HEK293 (cell line): ENCODE results near the gene MYH7B.

Experiments used
- KLF9 ChIP-seq: fragments of 450-650 bp; formaldehyde crosslinking; IDR thresholded peaks from 2 replicates; pipeline ENCODE4 v1.5.1; 2016; ENCODE audit warnings: missing biosample characterization, missing genetic modification characterization, low read depth
- MEIS1 ChIP-seq: sonication (generic); formaldehyde crosslinking; IDR thresholded peaks from 2 replicates; pipeline ENCODE4 v1.8.1; 2022; ENCODE audit warnings: missing genetic modification reagents, mild to moderate bottlenecking, borderline replicate concordance
- MZF1 ChIP-seq: fragments of 450-650 bp; formaldehyde crosslinking; IDR thresholded peaks from 2 replicates; pipeline ENCODE4 v1.5.1; 2017; ENCODE audit warnings: missing biosample characterization, missing genetic modification characterization, borderline replicate concordance
- PBX3 ChIP-seq: sonication (generic); formaldehyde crosslinking; IDR thresholded peaks from 2 replicates; pipeline ENCODE4 v1.8.1; 2022; ENCODE audit warnings: mild to moderate bottlenecking, moderate library complexity, missing genetic modification reagents
- ZNF223 ChIP-seq: fragments of 450-650 bp; formaldehyde crosslinking; IDR thresholded peaks from 2 replicates; pipeline ENCODE4 v1.5.1; 2016; ENCODE audit warnings: missing biosample characterization, missing genetic modification characterization
- ZNF24 ChIP-seq: fragments of 450-650 bp; formaldehyde crosslinking; IDR thresholded peaks from 2 replicates; pipeline ENCODE4 v1.5.1; 2016; ENCODE audit warnings: missing biosample characterization, missing genetic modification characterization
- ZNF266 ChIP-seq: fragments of 450-650 bp; formaldehyde crosslinking; IDR thresholded peaks from 2 replicates; pipeline ENCODE4 v1.5.1; 2016; ENCODE audit warnings: missing biosample characterization, missing genetic modification characterization, low read depth
- ZNF473 ChIP-seq: fragments of 450-650 bp; formaldehyde crosslinking; IDR thresholded peaks from 2 replicates; pipeline ENCODE4 v1.5.1; 2017; ENCODE audit warnings: missing biosample characterization, missing genetic modification characterization
- ZNF660 ChIP-seq: fragments of 450-650 bp; IDR thresholded peaks from 2 replicates; pipeline ENCODE4 v1.5.1; 2018; ENCODE audit warnings: missing biosample characterization, mild to moderate bottlenecking, missing genetic modification characterization
- ZXDB ChIP-seq: fragments of 450-650 bp; formaldehyde crosslinking; IDR thresholded peaks from 2 replicates; pipeline ENCODE4 v1.5.1; 2016; ENCODE audit warnings: missing biosample characterization, missing genetic modification characterization
- TF ChIP-seq, protein P1 (sequence below): fragments of 450-650 bp; formaldehyde crosslinking; IDR thresholded peaks from 2 replicates; pipeline ENCODE4 v1.5.1; 2016; ENCODE audit warnings: missing biosample characterization, missing genetic modification characterization
- TF ChIP-seq, protein P2 (sequence below): fragments of 450-650 bp; formaldehyde crosslinking; IDR thresholded peaks from 2 replicates; pipeline ENCODE4 v1.5.1; 2017; ENCODE audit warnings: missing biosample characterization, missing genetic modification characterization
- TF ChIP-seq, protein P3 (sequence below): fragments of 450-650 bp; formaldehyde crosslinking; IDR thresholded peaks from 2 replicates; pipeline ENCODE4 v1.5.1; 2016; ENCODE audit warnings: missing biosample characterization, missing genetic modification characterization

DNA sequence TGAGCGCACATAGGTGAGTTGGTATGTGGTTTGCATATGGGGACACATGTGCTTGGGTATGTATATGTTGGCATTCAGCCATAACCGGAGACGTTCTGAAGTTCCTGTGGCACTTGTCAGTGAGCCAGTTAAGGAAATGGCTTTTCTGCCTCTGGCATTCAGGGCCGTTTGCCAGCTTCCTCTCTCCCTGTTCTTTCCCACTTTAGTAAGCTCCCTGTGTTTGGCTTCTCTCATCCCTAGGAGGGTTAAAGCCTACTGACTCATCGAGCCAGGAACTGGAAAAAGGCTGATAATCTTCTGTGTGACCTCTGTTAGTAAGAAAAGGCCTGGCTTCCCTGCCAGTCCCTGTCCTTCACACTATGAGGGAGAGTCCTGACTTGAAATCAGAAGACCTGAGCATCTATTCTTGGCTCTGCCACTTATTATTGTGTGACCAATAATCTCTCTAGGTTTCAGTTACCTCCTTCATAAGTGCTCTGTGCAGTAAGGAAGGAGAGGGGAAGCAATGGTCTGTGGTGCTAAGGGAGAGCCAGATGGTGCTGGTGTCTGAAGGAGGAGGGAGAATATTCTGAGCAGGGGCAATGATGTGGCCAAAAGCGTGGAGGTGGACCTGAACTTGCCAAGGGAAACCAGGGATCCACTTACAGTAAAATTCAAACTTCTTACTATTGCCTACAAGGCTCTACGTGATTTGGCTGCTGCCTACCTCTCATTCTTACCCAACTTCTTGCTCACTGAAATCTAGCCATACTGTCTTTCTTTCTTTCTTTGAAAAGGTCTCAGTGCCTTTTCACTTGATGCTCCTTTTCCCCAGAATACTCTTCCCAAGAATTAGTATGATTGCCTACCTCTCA is 47.8 kb upstream of the MYH7B start:
- TF ChIP-seq ZNF24 (tag by site-specific recombination) (no peak), PBX3 (no peak), ZNF473 (tag by site-specific recombination) (no peak), MZF1 (tag by site-specific recombination) (peak; percentile 49; the same call in 1 of the 2 replicates), ZXDB (peak; percentile 64; the same call in 1 of the 2 replicates), ZNF266 (tag by site-specific recombination) (no peak), KLF9 (no peak), ZNF223 (tag by site-specific recombination) (no peak), ZNF660 (no peak), MEIS1 (CRISPR knock-in tag) (no peak)
- TF ChIP-seq, protein P1, sequence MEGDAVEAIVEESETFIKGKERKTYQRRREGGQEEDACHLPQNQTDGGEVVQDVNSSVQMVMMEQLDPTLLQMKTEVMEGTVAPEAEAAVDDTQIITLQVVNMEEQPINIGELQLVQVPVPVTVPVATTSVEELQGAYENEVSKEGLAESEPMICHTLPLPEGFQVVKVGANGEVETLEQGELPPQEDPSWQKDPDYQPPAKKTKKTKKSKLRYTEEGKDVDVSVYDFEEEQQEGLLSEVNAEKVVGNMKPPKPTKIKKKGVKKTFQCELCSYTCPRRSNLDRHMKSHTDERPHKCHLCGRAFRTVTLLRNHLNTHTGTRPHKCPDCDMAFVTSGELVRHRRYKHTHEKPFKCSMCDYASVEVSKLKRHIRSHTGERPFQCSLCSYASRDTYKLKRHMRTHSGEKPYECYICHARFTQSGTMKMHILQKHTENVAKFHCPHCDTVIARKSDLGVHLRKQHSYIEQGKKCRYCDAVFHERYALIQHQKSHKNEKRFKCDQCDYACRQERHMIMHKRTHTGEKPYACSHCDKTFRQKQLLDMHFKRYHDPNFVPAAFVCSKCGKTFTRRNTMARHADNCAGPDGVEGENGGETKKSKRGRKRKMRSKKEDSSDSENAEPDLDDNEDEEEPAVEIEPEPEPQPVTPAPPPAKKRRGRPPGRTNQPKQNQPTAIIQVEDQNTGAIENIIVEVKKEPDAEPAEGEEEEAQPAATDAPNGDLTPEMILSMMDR (tag by site-specific recombination), result no peak
- TF ChIP-seq, protein P2, sequence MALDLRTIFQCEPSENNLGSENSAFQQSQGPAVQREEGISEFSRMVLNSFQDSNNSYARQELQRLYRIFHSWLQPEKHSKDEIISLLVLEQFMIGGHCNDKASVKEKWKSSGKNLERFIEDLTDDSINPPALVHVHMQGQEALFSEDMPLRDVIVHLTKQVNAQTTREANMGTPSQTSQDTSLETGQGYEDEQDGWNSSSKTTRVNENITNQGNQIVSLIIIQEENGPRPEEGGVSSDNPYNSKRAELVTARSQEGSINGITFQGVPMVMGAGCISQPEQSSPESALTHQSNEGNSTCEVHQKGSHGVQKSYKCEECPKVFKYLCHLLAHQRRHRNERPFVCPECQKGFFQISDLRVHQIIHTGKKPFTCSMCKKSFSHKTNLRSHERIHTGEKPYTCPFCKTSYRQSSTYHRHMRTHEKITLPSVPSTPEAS (tag by site-specific recombination), result no peak
- TF ChIP-seq, protein P3, sequence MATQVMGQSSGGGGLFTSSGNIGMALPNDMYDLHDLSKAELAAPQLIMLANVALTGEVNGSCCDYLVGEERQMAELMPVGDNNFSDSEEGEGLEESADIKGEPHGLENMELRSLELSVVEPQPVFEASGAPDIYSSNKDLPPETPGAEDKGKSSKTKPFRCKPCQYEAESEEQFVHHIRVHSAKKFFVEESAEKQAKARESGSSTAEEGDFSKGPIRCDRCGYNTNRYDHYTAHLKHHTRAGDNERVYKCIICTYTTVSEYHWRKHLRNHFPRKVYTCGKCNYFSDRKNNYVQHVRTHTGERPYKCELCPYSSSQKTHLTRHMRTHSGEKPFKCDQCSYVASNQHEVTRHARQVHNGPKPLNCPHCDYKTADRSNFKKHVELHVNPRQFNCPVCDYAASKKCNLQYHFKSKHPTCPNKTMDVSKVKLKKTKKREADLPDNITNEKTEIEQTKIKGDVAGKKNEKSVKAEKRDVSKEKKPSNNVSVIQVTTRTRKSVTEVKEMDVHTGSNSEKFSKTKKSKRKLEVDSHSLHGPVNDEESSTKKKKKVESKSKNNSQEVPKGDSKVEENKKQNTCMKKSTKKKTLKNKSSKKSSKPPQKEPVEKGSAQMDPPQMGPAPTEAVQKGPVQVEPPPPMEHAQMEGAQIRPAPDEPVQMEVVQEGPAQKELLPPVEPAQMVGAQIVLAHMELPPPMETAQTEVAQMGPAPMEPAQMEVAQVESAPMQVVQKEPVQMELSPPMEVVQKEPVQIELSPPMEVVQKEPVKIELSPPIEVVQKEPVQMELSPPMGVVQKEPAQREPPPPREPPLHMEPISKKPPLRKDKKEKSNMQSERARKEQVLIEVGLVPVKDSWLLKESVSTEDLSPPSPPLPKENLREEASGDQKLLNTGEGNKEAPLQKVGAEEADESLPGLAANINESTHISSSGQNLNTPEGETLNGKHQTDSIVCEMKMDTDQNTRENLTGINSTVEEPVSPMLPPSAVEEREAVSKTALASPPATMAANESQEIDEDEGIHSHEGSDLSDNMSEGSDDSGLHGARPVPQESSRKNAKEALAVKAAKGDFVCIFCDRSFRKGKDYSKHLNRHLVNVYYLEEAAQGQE (tag by site-specific recombination), result no peak
